Measurements from ENCODE around the gene RFX1.
"Not testable (repeated sequence)": the region's sequence is repeated elsewhere in the genome, so short reads cannot be mapped to it uniquely, and the experiment has no call there.

DNA sequence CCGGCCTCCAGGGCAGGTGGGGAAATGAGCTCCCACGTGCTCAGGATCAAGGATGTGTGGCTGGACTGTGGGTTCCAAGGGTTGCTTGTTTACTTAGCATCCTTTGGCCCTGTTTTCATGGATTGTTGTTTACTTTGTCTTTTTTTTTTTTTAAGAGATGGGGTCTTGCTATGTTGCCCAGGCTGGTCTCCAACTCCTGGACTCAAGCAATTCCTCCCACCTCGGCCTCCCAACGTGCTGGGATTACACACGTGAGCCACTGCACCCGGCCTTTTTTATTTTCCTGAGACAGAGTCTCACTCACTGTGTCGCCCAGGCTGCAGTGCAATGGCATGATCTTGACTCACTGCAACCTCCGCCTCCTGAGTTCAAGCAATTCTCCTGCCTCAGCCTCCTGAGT is 38.9 kb downstream of the RFX1 start:
- not testable (repeated sequence) for TF ChIP-seq SUZ12 (IDR thresholded peaks at IDR 0.05; ENCODE audit: extremely low read depth, insufficient read depth, insufficient read length); ZNF274 (IDR thresholded peaks at IDR 0.05; ENCODE audit: low read depth, low read length); YY1 (IDR thresholded peaks at IDR 0.05; ENCODE audit: insufficient read depth, insufficient read length)
